SK-N-SH treated with all-trans-retinoic acid at 6 μM for 48 hours (cell line): ENCODE data around the gene PJA1.

Experiments
- ZC3H10 ChIP-seq: fragments of 250-450 bp; sonication (Bioruptor Pico); IDR thresholded peaks from 2 replicates; pipeline ENCODE4 v1.5.1; 2021; ENCODE audit warnings: mild to moderate bottlenecking, moderate library complexity
- ZNF70 ChIP-seq: fragments of 450-650 bp; formaldehyde crosslinking; IDR thresholded peaks from 2 replicates; pipeline ENCODE4 v1.5.0; 2020; ENCODE audit warnings: mild to moderate bottlenecking, moderate library complexity
- TF ChIP-seq, protein P1 (sequence below): fragments of 250-450 bp; sonication (Bioruptor Pico); IDR thresholded peaks from 2 replicates; pipeline ENCODE4 v1.5.1; 2021; ENCODE audit warnings: mild to moderate bottlenecking, moderate library complexity
- TF ChIP-seq, protein P2 (sequence below): fragments of 250-450 bp; sonication (Bioruptor Pico); IDR thresholded peaks from 2 replicates; pipeline ENCODE4 v1.5.1; 2020; ENCODE audit warnings: low read depth, mild to moderate bottlenecking, moderate library complexity

DNA sequence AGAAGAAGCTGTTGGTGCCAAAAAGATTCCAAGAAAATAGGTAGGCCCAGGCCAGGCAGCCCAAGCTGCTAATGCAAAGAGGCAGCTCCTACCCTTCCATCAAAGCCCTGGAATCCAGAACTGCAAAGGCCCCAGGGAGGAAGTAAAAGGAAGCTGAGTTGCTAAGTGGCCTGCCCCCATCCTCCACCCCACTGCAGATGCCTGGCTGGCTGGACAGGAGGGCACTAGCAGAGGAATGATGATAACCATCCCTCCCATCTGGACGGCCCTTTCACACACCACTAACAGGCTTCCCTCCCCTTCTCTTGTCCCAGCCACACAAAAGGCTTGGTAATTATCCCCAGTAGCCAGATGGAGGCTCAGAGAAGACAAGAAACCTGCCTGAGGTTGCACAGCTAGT is 32.4 kb upstream of the PJA1 start:
- no peak for TF ChIP-seq ZC3H10
- TF ChIP-seq ZNF70 (CRISPR knock-in tag), result no peak
- TF ChIP-seq, protein P1, sequence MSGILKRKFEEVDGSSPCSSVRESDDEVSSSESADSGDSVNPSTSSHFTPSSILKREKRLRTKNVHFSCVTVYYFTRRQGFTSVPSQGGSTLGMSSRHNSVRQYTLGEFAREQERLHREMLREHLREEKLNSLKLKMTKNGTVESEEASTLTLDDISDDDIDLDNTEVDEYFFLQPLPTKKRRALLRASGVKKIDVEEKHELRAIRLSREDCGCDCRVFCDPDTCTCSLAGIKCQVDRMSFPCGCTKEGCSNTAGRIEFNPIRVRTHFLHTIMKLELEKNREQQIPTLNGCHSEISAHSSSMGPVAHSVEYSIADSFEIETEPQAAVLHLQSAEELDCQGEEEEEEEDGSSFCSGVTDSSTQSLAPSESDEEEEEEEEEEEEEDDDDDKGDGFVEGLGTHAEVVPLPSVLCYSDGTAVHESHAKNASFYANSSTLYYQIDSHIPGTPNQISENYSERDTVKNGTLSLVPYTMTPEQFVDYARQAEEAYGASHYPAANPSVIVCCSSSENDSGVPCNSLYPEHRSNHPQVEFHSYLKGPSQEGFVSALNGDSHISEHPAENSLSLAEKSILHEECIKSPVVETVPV (CRISPR knock-in tag), result no peak
- TF ChIP-seq, protein P2, sequence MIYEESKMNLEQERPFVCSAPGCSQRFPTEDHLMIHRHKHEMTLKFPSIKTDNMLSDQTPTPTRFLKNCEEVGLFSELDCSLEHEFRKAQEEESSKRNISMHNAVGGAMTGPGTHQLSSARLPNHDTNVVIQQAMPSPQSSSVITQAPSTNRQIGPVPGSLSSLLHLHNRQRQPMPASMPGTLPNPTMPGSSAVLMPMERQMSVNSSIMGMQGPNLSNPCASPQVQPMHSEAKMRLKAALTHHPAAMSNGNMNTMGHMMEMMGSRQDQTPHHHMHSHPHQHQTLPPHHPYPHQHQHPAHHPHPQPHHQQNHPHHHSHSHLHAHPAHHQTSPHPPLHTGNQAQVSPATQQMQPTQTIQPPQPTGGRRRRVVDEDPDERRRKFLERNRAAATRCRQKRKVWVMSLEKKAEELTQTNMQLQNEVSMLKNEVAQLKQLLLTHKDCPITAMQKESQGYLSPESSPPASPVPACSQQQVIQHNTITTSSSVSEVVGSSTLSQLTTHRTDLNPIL (CRISPR knock-in tag), result no peak
